Activated naive CD8-positive, alpha-beta T cell treated with anti-CD3 and anti-CD28 coated beads, Interleukin-2, amount 10 ng/mL, durations not matched to agents 7 days and 5 days (primary cell): Measurements from ENCODE around the gene OSCAR. TPM values are rescaled to one million over a fixed set of nuclear protein-coding genes. Genes with fewer than 3 reads are reported as not detected.

Experiments used
- ATAC-seq: fragments of 150-1000 bp; cut with Tn5 transposase; one replicate; pipeline ENCODE4 v1.10.0; 2021; ENCODE audit warnings: low read depth, moderate library complexity
- POLR2A ChIA-PET: fragments of 350-600 bp; sonication (Branson Sonifier 250); formaldehyde crosslinking; loops from one replicate; lab custom pipeline; 2021; ENCODE audit warnings: antibody characterized with exemption; lab: Charles Lee
- DNase-seq: peaks from one replicate; pipeline ENCODE4 v3.0.0; 2021
- H3K27ac Mint-ChIP-seq: one replicate; pipeline ENCODE4 v1.8.0; 2022; ENCODE audit warnings: mild to moderate bottlenecking, mixed read lengths
- H3K27me3 Mint-ChIP-seq: one replicate; pipeline ENCODE4 v1.8.0; 2022; ENCODE audit warnings: mild to moderate bottlenecking, moderate library complexity, mixed read lengths
- H3K36me3 Mint-ChIP-seq: one replicate; pipeline ENCODE4 v1.8.0; 2021; ENCODE audit warnings: mild to moderate bottlenecking, mixed read lengths
- H3K4me1 Mint-ChIP-seq: one replicate; pipeline ENCODE4 v1.8.0; 2021; ENCODE audit warnings: mixed read lengths
- H3K4me3 Mint-ChIP-seq: one replicate; pipeline ENCODE4 v1.8.0; 2022; ENCODE audit warnings: mild to moderate bottlenecking, moderate library complexity, mixed read lengths
- H3K9me3 Mint-ChIP-seq: one replicate; pipeline ENCODE4 v1.8.0; 2021; ENCODE audit warnings: mixed read lengths
- total RNA-seq, 2 experiments: library from RNA; stranded (reverse); gene quantifications; one replicate each; pipeline ENCODE4 v1.2.3, GENCODE V29; 2021

The OSCAR gene, protein sequence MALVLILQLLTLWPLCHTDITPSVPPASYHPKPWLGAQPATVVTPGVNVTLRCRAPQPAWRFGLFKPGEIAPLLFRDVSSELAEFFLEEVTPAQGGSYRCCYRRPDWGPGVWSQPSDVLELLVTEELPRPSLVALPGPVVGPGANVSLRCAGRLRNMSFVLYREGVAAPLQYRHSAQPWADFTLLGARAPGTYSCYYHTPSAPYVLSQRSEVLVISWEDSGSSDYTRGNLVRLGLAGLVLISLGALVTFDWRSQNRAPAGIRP
- total RNA-seq, result 1 to 10 TPM in 1 of 2 experiments, under 1 TPM in 1; 0.96 to 1.5 TPM

DNA sequence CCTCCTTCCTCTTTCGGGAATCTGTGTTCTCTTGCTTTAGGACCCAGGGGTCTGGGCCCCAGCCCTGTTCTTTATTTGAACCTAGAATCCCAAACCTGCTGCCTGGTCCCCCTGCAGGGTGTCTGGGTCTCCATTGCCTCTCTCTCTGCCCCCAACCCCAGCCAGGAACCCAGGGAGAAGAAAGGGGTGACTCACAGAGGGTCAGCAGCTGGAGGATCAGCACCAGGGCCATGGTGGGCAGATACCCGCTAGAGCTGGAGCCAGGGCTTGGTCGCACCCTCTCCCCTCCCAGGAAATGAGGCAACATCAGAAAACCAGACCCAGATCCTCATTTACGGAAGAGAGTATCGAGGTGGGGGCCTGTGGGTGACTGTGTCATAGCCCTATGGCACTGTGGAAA, at the start of gene OSCAR:
TSS of gene OSCAR (minus strand) at position 243 of the 400 bp plus-strand sequence. CDS start at position 232, 11 bp downstream.
- DNase-seq, result no peak
- Mint-ChIP-seq H3K36me3 (peaks cover 3% of the 10 kb centered on the region), H3K27ac (peak within 1 kb of the TSS; percentile 69), H3K4me3 (peak within 1 kb of the TSS; percentile 16), H3K4me1 (peaks cover 15% of the 10 kb centered on the region), H3K9me3 (no peaks in the 10 kb centered on the region), H3K27me3 (peaks cover 4% of the 10 kb centered on the region)
- POLR2A ChIA-PET, result no interaction called here
- ATAC-seq, result no peak

DNA sequence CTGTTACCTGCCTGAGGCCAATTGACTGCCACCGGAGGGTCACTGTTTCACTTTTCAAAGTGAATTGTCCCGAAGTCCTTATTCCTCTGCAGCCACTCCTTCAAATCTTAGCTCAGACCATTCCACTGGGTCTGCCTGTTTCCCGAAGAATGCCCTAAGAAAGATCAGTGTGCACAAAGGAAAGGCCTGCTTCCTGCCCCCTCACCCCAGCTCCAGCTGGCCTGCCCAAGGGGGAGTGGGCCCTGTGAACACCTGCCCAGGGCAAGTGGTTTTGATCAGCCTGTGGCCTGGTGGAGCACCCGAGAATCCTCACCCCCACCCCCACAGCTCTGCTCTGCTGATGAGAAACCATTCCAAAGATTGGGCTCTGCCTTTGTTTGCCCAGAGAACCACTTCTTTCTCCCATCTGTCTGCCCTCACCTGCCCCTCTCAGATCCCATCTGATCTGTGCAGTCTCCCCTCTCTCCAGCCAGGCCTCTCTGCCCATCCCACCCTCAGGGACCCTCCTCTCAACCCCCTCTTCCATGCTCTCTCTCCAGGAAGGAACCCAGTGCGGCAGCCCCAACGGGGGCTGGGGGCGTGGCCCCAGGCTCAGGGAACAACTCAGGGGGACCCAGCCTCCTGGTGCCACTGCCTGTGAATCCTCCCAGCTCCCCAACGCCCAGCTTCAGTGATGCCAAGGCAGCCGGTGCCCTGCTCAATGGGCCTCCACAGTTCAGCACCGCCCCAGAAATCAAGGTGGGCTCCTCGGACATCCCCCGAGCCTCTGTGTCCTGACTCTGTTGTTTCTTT, 48.6 kb upstream of the OSCAR start:
- Mint-ChIP-seq H3K27ac (no peak overlapping the region), H3K36me3 (peaks cover 30% of the 10 kb centered on the region), H3K9me3 (no peaks in the 10 kb centered on the region), H3K4me1 (peaks cover 4% of the 10 kb centered on the region), H3K27me3 (no peaks in the 10 kb centered on the region), H3K4me3 (no peak overlapping the region)
- ATAC-seq (no peak), DNase-seq (no peak)
- POLR2A ChIA-PET, result interaction anchor here (0.6 to 2.4 kb wide), 4 partner anchors 10 to 81 kb away, joined by 4 to 13 read pairs (median 6); partner anchors contain the start of genes CNOT3 and LENG1

DNA sequence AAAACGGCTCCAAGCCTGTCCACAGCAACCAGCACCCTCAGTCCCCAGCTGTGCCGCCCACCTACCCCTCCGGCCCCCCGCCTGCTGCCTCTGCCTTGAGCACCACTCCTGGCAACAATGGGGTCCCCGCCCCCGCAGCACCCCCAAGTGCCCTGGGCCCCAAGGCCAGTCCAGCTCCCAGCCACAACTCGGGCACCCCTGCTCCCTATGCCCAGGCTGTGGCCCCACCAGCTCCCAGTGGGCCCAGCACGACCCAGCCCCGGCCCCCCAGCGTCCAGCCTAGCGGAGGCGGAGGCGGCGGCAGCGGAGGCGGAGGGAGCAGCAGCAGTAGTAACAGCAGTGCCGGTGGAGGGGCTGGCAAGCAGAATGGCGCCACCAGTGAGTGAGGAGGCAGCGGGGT, 47.6 kb upstream of the OSCAR start:
- POLR2A ChIA-PET, result interaction anchor here (1.8 kb wide), 1 partner anchor 11 kb away, joined by 7 read pairs; the partner anchor contains the start of gene LENG1
- no peak overlapping the region for H3K4me3 Mint-ChIP-seq
- ATAC-seq (no peak), DNase-seq (no peak)
- no peaks in the 10 kb centered on the region for H3K27me3 Mint-ChIP-seq
- peaks cover 26% of the 10 kb centered on the region for H3K36me3 Mint-ChIP-seq
- H3K27ac Mint-ChIP-seq, result no peak overlapping the region
- H3K4me1 Mint-ChIP-seq, result no peaks in the 10 kb centered on the region
- H3K9me3 Mint-ChIP-seq, result no peaks in the 10 kb centered on the region

DNA sequence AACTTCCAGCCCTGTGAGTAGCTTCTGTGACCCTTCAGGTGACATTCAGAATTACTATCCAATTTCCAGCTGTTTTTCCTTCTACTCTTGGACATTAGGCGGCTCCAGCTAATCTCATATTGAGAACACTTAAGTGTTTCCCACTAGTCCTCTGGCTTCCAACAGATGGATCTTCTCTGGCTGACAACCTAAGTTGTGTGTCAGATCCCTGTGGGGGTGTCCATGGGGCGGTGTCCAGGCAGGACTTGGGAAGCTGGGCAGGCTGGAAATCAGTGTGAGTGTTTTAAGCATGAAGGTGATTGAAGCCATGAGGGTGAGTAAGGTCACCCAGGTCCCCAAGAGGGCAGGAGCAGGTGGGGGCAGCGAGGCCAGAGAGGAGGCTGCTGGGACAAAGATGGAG, 47.1 kb upstream of the OSCAR start:
- DNase-seq (no peak), ATAC-seq (no peak)
- POLR2A ChIA-PET, result interaction anchor here (1.8 kb wide), 1 partner anchor 12 kb away, joined by 7 read pairs; the partner anchor contains the start of gene LENG1
- no peak overlapping the region for H3K27ac Mint-ChIP-seq
- H3K4me1 Mint-ChIP-seq, result no peaks in the 10 kb centered on the region
- H3K27me3 Mint-ChIP-seq, result no peaks in the 10 kb centered on the region
- H3K36me3 Mint-ChIP-seq, result peaks cover 28% of the 10 kb centered on the region
- H3K9me3 Mint-ChIP-seq, result no peaks in the 10 kb centered on the region
- H3K4me3 Mint-ChIP-seq, result no peak overlapping the region

DNA sequence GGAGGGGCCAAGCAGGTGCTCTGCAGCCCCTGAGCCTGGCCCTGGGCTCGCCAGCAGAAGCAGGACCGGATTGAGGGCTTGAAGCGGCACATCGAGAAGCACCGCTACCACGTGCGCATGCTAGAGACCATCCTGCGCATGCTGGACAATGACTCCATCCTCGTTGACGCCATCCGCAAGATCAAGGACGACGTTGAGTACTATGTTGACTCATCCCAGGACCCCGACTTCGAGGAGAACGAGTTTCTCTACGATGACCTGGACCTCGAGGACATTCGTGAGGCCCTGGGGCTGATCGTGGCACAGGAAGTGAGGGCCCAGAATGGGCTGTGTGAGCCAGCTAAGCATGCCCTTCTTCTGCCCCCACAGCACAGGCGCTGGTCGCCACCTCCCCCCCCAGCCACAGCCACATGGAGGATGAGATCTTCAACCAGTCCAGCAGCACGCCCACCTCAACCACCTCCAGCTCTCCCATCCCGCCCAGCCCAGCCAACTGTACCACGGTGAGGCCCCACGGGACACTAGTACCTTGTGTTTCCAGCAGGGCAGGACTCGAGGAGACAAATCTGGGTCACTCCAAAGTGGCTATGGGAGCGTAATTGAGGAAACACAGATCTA, 45.0 kb upstream of the OSCAR start:
- ATAC-seq (no peak), DNase-seq (no peak)
- H3K27me3 Mint-ChIP-seq, result no peaks in the 10 kb centered on the region
- no peaks in the 10 kb centered on the region for H3K9me3 Mint-ChIP-seq
- no peak overlapping the region for H3K27ac Mint-ChIP-seq
- POLR2A ChIA-PET, result no interaction called here
- H3K4me3 Mint-ChIP-seq, result no peak overlapping the region
- peaks cover 24% of the 10 kb centered on the region for H3K36me3 Mint-ChIP-seq
- peaks cover 7% of the 10 kb centered on the region for H3K4me1 Mint-ChIP-seq

DNA sequence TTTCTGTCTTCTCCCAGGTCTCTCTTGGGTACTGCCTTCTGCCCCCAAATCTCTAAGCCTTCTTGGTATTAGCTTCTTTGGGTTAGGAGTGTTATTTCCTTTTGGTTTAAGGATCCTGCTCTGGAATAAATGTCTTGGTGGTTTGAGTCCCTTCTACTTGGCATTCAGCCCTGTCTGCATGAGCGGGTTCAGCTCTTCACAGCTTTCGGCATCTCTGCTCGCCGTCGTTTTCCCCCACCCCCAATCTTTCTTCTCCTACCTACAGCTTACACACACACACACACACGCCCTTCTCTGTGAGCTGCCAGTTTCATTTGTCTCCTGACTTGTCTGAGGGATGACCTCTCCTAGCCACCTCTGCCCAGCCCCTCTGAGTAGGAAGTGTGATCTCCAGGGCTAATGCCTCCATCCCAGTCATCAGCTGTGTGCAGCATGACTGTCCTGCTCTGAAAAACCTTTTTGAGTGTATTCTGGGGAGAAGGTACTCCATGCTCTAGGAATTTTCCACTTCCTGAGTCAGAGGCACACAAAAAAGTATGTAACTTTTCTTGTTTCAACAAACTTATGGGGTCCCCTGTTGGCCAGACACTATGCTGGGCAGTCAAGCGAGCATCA, 41.7 kb upstream of the OSCAR start:
- no peak overlapping the region for H3K4me3 Mint-ChIP-seq

DNA sequence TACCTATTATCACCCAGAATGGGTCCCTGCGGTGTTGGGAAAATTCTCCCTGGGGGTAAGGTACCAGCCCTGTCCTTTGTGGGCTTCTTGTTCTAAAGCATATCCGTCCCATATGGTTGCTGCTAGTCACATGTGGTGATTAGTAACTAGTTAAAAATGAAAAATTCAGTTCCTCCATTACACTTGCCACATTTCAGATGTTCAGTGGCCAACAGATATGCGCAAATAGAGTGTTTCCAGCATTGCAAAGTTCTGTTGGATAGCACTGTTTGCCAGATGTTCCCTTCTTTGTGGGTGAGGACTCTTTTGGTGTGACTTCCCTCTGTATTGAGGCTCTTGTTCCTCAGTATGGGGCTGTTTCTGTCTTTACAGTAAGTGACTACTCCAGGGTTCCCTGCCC, 40.8 kb upstream of the OSCAR start:
- no peak for DNase-seq
- POLR2A ChIA-PET, result no interaction called here
- peaks cover 26% of the 10 kb centered on the region for H3K4me1 Mint-ChIP-seq
- ATAC-seq, result no peak
- H3K27ac Mint-ChIP-seq, result no peak overlapping the region
- peaks cover 17% of the 10 kb centered on the region for H3K36me3 Mint-ChIP-seq
- no peak overlapping the region for H3K4me3 Mint-ChIP-seq
- H3K9me3 Mint-ChIP-seq, result no peaks in the 10 kb centered on the region
- H3K27me3 Mint-ChIP-seq, result no peaks in the 10 kb centered on the region

More for the DNA sequence above, 41.7 kb upstream of the OSCAR start:
- Mint-ChIP-seq H3K36me3 (peaks cover 17% of the 10 kb centered on the region), H3K9me3 (no peaks in the 10 kb centered on the region), H3K4me1 (peaks cover 23% of the 10 kb centered on the region), H3K27ac (peak overlapping the region; percentile 60), H3K27me3 (no peaks in the 10 kb centered on the region)
- DNase-seq, result no peak
- POLR2A ChIA-PET, result no interaction called here
- ATAC-seq, result no peak

DNA sequence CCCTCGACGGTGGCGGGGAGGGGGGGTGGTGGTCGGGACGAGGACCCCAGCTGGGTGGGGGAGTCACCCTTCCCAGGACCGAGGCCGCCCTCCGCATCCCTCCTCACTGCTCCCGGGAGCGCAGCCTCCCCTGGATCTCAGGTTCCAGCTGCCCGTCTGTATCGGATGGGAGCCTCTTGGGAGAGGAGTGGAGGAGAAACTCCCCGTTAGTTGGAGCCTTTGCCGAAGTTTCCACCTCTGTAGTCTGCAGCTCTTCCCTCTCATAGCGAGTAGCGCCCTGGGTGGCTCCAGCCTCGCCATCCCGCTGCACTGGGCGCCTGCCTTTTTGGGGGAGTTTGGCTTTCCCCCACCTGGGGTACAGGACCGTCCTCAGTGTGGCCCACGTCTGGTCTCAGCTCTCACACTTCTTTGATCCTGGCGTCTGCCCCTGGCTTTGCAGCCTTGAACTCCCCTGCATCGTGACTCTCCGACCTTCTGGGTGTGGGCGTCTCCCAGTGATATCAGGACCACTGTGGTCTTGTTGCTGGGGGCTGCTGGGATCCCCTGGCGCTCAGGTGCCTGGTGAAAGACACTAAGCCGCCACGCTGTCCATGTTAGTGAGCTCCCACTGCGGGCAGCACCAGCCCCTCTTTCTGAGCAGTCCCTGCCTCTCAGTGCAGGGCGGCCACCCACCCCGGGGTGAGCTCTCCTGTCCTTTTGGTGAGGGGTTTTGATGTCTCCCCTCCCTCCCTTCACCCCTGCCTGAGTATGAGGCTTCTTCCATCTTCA, 38.1 kb upstream of the OSCAR start:
- Mint-ChIP-seq H3K4me1 (peaks cover 33% of the 10 kb centered on the region), H3K27me3 (no peaks in the 10 kb centered on the region), H3K36me3 (peaks cover 4% of the 10 kb centered on the region), H3K27ac (peak overlapping the region; percentile 90), H3K9me3 (no peaks in the 10 kb centered on the region), H3K4me3 (peak overlapping the region; percentile 90)
- POLR2A ChIA-PET, result interaction anchor here (0.7 to 4.0 kb wide), 4 partner anchors 21 to 62 kb away, joined by 3 to 30 read pairs (median 3); partner anchors contain the start of genes LENG1, MBOAT7, PRPF31 and TFPT
- DNase-seq (no peak), ATAC-seq (no peak)

DNA sequence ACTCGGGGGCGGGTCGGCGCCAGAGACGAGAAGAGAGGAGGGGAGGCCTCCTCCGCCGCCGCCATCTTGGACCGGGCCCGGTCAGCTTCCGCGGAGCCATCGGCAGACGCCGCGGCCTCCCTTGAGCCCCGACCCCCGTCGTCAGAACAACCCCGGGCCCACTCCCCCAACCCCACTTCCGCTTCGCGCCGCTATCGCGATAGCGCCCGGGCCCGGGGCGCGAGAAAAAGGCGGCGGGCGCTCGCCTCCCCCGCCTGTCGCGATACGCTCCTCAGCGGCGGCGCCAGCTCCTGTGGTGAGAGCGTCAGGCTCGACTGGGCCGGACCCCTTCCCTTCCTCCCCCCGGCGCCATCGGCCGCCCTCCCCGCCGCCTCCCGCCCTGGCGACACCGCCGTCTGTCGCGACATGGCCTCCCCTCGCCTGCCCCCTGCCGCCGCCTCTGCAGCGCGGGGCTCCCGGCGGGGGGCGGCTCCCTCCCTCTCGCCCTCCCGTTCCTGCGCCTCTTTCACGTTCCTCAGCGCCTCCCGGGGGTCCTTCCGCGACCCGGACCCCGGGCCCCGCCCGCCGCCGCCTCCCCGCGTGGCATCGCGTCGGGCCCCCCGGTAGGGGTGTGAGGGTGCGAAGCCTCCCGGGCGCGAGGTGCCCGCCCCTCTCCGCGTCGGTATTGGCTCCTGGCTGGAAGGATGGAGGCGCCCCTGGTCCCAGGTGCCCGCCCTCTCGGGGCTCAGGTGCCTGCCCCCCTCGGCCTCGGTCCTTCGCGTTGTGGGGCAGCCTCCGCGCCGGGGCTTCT, 37.3 kb upstream of the OSCAR start, which contains the start of gene CNOT3:
TSS of gene CNOT3 (plus strand) at position 64 of the 790 bp plus-strand sequence. CDS start 5,217 bp downstream, outside the sequence.
- POLR2A ChIA-PET, result interaction anchor here (0.6 to 4.0 kb wide), 14 partner anchors 12 to 1121 kb away, joined by 3 to 38 read pairs (median 4); partner anchors contain the start of genes LENG1, MBOAT7, PRPF31 and RPS9
- ATAC-seq (no peak), DNase-seq (peak; percentile 53)
- H3K9me3 Mint-ChIP-seq, result no peaks in the 10 kb centered on the region
- no peaks in the 10 kb centered on the region for H3K27me3 Mint-ChIP-seq
- peak within 1 kb of the TSS; percentile 90 for H3K4me3 Mint-ChIP-seq
- peaks cover 2% of the 10 kb centered on the region for H3K36me3 Mint-ChIP-seq
- H3K4me1 Mint-ChIP-seq, result peaks cover 33% of the 10 kb centered on the region
- peak within 1 kb of the TSS; percentile 90 for H3K27ac Mint-ChIP-seq

DNA sequence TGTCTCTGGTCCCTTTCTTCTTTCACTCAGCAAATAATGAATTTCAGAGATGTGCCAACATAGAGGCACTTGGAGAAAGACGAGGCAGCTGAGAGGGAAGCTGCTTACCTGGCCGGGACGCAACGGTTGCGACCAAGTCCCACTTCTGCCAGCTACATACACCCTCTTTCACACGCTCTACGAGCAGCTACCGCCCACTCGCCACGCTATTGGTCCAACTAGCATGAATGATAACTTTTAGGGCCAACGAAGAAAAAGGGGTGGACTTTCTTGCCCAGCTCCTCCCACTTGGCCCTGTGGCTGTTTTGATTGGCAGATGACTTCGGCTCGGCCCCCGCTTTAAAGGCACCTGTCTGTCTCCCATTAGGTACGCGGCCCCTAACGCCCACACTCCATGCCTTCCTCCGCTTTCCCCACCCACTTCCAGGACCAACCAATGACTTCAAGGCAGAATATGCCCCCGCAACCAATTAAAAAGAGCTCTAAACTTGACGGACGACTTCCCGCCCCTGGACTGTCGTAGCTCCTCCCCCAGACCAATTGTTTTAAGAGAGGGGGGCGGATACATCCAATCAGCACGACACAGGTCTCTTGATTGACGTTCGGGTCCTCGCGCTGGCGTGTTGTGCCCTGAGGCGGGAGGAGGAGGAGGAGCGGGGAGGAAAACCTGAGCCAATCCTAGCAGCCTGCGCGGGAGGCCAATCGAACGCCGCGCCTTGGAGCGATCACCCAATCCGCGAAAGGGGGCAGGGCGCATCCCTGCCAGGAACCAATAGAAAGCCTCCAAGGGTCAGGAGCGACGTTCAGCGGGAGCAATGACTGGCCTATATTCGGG, 36.5 kb upstream of the OSCAR start:
- peak overlapping the region; percentile 78 for H3K27ac Mint-ChIP-seq
- peaks cover 33% of the 10 kb centered on the region for H3K4me1 Mint-ChIP-seq
- H3K9me3 Mint-ChIP-seq, result no peaks in the 10 kb centered on the region
- peaks cover 2% of the 10 kb centered on the region for H3K36me3 Mint-ChIP-seq
- H3K4me3 Mint-ChIP-seq, result peak overlapping the region; percentile 90
- ATAC-seq (peak; percentile 86), DNase-seq (peak; percentile 96)
- POLR2A ChIA-PET, result interaction anchor here (0.6 to 4.0 kb wide), 19 partner anchors 13 to 1271 kb away, joined by 3 to 38 read pairs (median 4); partner anchors contain the start of genes LENG1, LENG8, MBOAT7 and NDUFA3
- no peaks in the 10 kb centered on the region for H3K27me3 Mint-ChIP-seq
